Fibroblast of pulmonary artery (primary cell): ENCODE data around the gene SEMA5B.
A peak's percentile ranks its signal among the peaks of the same experiment; 100 is the strongest.

ENCODE experiments used
- DNase-seq: peaks from one replicate; pipeline ENCODE4 v3.0.0-alpha.2; 2010; ENCODE audit warnings: low read depth
- H3K4me3 ChIP-seq: replicated peaks from 2 replicates; pipeline ENCODE4 v1.5.1; 2011; ENCODE audit warnings: low read depth, mild to moderate bottlenecking, control low read depth, low read length, moderate library complexity
- TF ChIP-seq, protein P1 (sequence below): IDR thresholded peaks from 2 replicates; pipeline ENCODE4 v1.5.1; 2011; ENCODE audit warnings: mild to moderate bottlenecking, control low read depth, low read length, inconsistent platforms; ENCODE audit errors: missing control alignments

SEMA5B gene

DNA sequence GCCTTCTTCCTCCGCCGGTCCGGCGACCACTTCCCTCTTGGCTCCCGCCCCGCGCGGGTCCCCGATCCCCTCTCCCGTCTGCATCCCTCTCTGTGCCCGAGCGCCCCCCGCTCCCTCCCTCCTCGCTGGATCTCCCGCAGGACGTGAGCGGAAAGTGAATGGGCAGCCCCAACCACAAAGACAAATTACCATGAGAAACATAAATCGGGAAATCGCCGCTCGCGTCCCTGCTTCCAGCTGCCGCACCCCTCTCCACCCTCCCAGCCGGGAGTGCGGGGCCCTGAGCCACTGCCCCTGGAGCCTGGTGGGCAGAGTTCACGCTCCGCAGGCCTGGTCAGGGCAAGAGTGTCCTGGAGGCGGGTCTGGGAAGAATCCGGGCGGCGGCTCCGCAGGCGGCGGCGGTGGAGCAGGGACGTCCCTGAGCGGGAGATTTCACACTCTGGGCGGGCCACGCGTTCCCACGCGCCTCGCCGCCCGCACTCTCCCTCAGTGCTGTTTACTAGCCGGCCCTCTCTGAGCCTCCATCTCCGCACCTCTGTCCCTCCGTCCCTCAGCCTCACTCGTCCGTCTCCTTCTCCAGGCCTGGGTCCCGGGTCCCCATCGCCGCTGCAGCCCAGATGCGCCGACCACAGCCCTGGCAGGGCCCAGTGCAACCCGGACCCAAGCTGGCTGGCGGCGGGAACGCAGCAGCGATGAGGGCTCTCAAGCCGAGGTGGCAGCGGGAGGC is 835 bp downstream of the SEMA5B start:
- no peak for DNase-seq
- peak overlapping the region; percentile 45 for H3K4me3 ChIP-seq

DNA sequence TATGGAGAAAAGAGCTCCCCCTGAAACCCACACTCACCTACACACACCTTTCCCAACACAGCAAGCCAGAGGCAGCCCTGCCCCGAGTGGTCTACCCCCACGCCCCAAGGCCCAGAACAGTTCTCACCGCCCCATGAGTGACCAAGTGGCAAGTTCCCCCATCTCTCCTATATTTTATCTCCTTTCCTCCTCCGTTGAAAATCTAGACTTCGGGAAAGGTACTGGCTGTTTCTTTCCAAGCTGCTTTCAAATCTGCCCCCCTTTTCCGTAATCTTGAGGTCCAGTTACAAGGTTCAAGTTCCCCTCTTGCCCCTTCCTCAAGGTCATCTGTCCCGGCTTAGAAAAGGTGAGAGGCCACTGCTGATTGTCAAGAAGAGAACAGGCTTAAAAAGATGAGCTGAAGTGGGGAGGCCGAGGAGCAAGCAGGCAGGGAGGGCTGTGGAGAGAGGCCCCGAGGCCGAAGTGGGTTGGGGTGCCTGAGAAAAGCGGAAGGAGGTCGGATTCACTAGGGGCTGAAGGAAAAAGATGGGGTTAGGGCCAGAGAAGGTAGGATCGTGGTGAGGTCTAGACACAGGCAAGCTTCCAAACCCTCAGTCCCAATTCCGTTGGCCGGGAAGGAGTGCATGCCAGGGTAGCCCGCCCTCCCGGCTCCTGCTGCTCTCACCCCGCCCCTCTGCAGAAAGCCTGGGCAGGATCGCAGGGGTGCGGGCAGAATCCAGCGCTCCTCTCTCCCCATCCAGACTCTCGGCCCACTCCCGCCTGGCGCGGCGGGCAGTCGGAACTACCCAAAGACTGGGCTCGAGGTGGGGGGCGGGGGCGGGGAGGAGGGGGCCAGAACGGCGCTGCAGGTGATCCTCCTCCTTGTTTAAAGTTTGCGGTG is 1.7 kb downstream of the SEMA5B start:
- H3K4me3 ChIP-seq, result no peak overlapping the region
- TF ChIP-seq, protein P1, sequence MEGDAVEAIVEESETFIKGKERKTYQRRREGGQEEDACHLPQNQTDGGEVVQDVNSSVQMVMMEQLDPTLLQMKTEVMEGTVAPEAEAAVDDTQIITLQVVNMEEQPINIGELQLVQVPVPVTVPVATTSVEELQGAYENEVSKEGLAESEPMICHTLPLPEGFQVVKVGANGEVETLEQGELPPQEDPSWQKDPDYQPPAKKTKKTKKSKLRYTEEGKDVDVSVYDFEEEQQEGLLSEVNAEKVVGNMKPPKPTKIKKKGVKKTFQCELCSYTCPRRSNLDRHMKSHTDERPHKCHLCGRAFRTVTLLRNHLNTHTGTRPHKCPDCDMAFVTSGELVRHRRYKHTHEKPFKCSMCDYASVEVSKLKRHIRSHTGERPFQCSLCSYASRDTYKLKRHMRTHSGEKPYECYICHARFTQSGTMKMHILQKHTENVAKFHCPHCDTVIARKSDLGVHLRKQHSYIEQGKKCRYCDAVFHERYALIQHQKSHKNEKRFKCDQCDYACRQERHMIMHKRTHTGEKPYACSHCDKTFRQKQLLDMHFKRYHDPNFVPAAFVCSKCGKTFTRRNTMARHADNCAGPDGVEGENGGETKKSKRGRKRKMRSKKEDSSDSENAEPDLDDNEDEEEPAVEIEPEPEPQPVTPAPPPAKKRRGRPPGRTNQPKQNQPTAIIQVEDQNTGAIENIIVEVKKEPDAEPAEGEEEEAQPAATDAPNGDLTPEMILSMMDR, result no peak
- DNase-seq, result no peak

More for the DNA sequence above, 835 bp downstream of the SEMA5B start:
- TF ChIP-seq, protein P1, result no peak

DNA sequence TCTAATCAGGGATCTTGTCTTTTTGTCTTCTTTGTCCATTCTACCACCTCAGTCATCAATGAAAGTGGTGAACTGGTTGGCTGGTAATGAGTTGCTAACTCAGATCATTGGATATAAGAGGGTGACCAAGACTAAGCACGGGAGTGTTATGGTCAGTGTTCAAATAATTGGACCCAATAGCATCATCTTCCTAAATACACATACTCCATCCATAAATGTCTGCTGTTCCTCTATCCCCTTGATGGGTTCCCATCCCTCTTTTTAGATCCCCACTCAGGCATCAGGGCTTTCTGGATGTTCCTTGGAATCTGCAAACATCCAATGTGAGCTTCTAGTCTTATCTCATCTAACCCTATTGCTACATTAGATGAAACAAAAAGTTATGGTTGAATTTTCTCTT is 3.5 kb downstream of the SEMA5B start:
- DNase-seq, result no peak
- TF ChIP-seq, protein P1, result no peak
- H3K4me3 ChIP-seq, result no peak overlapping the region

DNA sequence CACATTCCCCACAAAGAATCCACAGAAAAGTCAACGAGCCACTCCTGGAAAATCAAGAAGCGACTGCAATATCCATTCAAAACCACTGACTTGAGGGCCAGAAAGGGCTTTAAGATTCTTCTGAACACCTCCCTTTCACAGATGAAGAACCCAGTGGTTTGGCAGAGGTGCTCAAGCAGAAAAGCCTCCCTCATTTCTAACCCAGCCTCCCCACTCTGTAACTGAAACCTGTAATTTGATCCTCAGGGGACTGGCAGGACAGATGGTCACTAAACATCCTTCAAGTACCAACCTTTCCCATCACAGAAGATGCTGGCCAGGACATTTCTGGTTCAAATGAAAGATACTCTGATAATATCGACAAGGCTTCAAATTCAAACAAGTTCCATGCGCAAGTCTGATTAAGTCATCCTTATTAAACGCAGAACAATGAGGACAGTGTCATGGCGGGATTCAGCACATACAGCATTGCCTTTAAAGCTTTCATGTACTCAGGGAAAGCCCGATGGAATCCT is 5.5 kb downstream of the SEMA5B start:
- H3K4me3 ChIP-seq, result no peak overlapping the region
- DNase-seq, result no peak
- TF ChIP-seq, protein P1, result no peak

DNA sequence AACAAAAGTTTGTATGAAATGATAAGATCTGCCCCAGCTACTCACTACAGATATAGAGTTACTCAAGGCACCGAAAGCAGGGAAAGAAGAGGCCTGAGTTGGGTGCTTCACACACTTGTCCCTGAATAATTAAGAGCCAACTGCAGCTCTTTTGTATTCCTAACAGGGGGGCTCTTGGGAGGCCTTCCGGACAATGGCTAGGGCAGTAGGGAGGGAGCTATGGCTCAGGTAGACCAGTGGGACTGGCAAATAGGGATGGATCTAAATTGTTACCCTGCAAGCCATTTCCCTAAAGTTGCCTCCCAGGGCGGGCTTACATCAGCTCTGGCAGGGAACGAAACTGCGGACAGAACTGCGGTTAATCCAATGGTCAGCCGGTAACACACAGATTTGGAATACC is 6.2 kb downstream of the SEMA5B start:
- TF ChIP-seq, protein P1, result no peak
- DNase-seq, result no peak
- H3K4me3 ChIP-seq, result no peak overlapping the region

DNA sequence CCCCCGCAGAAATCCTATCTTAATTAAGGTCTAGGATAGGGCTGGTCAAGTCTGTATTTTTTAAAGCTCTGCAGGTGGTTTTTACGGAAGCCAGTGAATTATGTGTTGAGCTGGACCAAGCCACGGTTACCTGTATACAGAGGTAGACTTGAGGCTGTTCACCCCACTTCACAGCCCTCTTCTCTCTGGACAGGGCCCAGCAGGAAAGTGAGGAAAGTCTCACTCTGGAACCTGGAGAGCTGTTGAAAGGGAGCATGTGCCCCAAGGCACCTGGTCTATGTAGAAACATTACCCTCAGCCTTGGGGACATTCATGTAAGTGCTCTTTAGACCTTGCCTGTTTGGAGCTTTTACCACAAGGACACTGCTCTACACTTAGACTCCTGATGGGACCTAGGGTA is 6.9 kb downstream of the SEMA5B start:
- TF ChIP-seq, protein P1, result no peak
- no peak overlapping the region for H3K4me3 ChIP-seq
- DNase-seq, result no peak
